Measurements from ENCODE around the gene HLA-DQA1.
"Not testable (repeated sequence)": the region's sequence is repeated elsewhere in the genome, so short reads cannot be mapped to it uniquely, and the experiment has no call there.

HLA-DQA1 gene

GRCh38 chr6:32637219-32637880 lies at the start of gene HLA-DQA1:
Gene HLA-DQA1 (plus strand): TSS chr6:32637406. CDS start chr6:32637459, 53 bp downstream.
- DNase-seq = no peak

- no peak for DNase-seq
Measured at GRCh38 chr6:32588156-32588555, 49.0 kb upstream of the HLA-DQA1 start.

GRCh38 chr6:32589596-32590449 lies 47.4 kb upstream of the HLA-DQA1 start, which contains the start of gene HLA-DRB1:
Gene HLA-DRB1 (minus strand): TSS chr6:32589848. CDS start chr6:32589742, 106 bp downstream.
- DNase-seq = no peak

GRCh38 chr6:32590713-32591112 lies 46.5 kb upstream of the HLA-DQA1 start:
- not testable (repeated sequence) for DNase-seq

GRCh38 chr6:32597024-32597423 lies 40.2 kb upstream of the HLA-DQA1 start:
- DNase-seq = no peak

GRCh38 chr6:32602383-32602782 lies 34.8 kb upstream of the HLA-DQA1 start:
- no peak for DNase-seq

- no peak for DNase-seq
Measured at GRCh38 chr6:32603222-32603621, 34.0 kb upstream of the HLA-DQA1 start.

GRCh38 chr6:32603888-32604287 lies 33.3 kb upstream of the HLA-DQA1 start:
- DNase-seq = no peak

GRCh38 chr6:32604434-32604877 lies 32.8 kb upstream of the HLA-DQA1 start:
- DNase-seq = no peak

GRCh38 chr6:32607263-32607987 lies 29.8 kb upstream of the HLA-DQA1 start:
- no peak for DNase-seq

- DNase-seq = no peak
Measured at GRCh38 chr6:32607988-32608298, 29.3 kb upstream of the HLA-DQA1 start.

- DNase-seq = no peak
Measured at GRCh38 chr6:32608362-32608761, 28.8 kb upstream of the HLA-DQA1 start.

- no peak for DNase-seq
Measured at GRCh38 chr6:32609391-32609730, 27.8 kb upstream of the HLA-DQA1 start.

GRCh38 chr6:32609731-32610640 lies 27.2 kb upstream of the HLA-DQA1 start:
- DNase-seq = peak; percentile 10

GRCh38 chr6:32610682-32611296 lies 26.4 kb upstream of the HLA-DQA1 start:
- no peak for DNase-seq

- DNase-seq = no peak
Measured at GRCh38 chr6:32613475-32613874, 23.7 kb upstream of the HLA-DQA1 start.

GRCh38 chr6:32614366-32615081 lies 22.7 kb upstream of the HLA-DQA1 start:
- DNase-seq = no peak

GRCh38 chr6:32615885-32616532 lies 21.2 kb upstream of the HLA-DQA1 start:
- DNase-seq = no peak

GRCh38 chr6:32617751-32618150 lies 19.5 kb upstream of the HLA-DQA1 start:
- DNase-seq = no peak

GRCh38 chr6:32621372-32621771 lies 15.8 kb upstream of the HLA-DQA1 start:
- no peak for DNase-seq

Data from stimulated activated naive CD4-positive, alpha-beta T cell treated with Interleukin-2 at 50 U/mL for 16 hours (primary cell).